Measurements from ENCODE around the gene ITFG2. TPM values are rescaled to one million over a fixed set of nuclear protein-coding genes. Genes with fewer than 3 reads are reported as not detected.

ITFG2 gene
- total RNA-seq, 2 experiments from 2014 or later, result 24.6 to 25.5 TPM

DNA sequence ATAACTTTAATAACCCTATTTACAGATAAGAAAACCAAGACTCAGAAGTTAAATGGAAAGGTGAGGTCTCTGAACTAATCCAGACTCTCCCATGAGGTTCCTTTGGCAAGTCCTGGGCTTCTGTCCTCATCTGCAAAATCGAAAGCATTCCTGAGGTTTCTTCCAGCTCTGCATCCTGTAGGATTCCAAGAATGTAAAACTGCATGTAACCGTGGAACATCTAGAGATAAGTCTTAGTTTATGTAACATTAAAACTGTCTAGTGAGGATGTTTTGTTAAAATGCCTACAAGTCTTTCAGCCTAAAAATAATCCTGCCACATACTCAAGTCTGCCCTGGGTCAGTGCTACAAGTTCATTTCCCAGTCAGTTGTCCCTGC is 7.3 kb upstream of the ITFG2 start:
- DNase-seq, result no peak
- peaks cover 29% of the 10 kb centered on the region for H3K36me3 Mint-ChIP-seq
- no peak overlapping the region for H3K4me3 Mint-ChIP-seq
- H3K4me1 Mint-ChIP-seq, result peaks cover 3% of the 10 kb centered on the region
- no peak overlapping the region for H3K27ac Mint-ChIP-seq
- H3K9me3 Mint-ChIP-seq, result no peaks in the 10 kb centered on the region
- no peaks in the 10 kb centered on the region for H3K27me3 Mint-ChIP-seq

- Mint-ChIP-seq H3K4me1 (peaks cover 3% of the 10 kb centered on the region), H3K36me3 (peaks cover 20% of the 10 kb centered on the region), H3K4me3 (no peak overlapping the region), H3K9me3 (no peaks in the 10 kb centered on the region), H3K27ac (no peak overlapping the region), H3K27me3 (no peaks in the 10 kb centered on the region)
- DNase-seq, result no peak
Measured at GRCh38 chr12:2806700-2807099, 5.8 kb upstream of the ITFG2 start.

DNA sequence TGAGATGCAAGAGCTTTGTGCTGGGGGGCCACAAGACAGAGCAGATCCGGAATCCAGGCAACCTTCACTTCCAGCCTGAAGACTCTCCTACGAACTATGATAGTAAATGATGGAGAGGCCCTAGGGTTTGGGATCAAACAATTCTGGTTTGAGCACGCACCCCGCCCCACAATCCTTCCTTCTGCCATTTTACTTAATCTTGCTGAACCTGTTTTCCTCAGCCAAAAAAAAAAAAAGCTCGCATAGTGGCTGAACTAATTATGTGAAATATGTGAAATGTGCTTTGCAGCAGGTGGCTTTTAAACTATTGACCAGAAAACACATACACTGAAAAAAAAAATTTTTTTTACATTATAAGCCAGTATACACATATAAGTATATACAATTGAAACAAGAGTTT is 667 bp upstream of the ITFG2 start:
- Mint-ChIP-seq H3K9me3 (peaks cover 1% of the 10 kb centered on the region), H3K4me3 (peak overlapping the region; percentile 48), H3K36me3 (peaks cover 12% of the 10 kb centered on the region), H3K27ac (peak overlapping the region; percentile 100), H3K4me1 (peaks cover 23% of the 10 kb centered on the region), H3K27me3 (no peaks in the 10 kb centered on the region)
- DNase-seq, result no peak

DNA sequence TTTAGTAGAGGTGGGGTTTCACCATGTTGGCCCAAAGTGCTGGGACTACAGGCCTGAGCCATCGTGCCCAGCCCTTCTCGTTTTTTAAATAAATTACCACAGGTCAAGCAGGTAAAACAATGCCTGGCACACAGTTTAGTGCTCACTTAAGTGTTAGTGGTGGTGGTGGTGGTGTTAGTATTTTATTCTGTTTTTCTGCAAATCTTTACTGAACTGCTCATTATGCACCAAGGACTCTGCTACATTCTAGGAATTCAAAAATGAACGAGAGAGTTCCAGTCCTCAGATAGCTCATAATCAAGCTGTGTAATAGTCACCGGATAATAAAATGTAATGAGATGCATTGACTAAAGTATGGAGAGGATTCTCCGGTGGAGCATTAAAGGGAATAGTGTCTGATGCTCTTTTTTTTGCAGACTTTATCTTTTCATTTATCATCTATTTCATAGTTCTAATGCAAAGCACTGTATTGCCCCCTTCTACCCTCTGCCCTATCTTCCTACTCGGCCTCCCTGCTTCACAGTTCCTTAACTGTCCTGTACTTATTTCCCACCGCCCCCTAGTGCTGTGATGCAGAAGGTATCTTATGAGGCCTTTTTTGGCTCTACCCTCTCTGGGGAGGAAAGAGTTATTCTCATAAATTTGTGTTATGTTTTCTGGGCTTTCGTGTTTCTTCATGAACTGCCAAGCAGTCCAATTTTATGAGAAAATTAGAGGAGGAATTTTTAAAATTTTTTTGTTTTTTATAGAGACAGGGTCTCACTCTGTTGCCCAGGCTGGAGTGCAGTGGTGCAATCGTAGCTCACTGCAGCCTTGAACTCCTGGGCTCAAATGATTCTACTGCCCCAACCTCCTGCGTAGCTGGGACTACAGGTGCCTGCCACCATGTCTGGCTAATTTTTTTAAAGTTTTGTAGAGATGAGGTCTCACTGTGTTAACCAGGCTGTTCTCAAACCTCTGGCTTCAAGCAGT is 1.0 kb downstream of the ITFG2 start:
- Mint-ChIP-seq H3K27ac (peak overlapping the region; percentile 100), H3K4me3 (peak overlapping the region; percentile 98), H3K36me3 (peaks cover 17% of the 10 kb centered on the region), H3K4me1 (peaks cover 26% of the 10 kb centered on the region), H3K27me3 (no peaks in the 10 kb centered on the region), H3K9me3 (peaks cover 1% of the 10 kb centered on the region)
- DNase-seq, result peak; percentile 53

DNA sequence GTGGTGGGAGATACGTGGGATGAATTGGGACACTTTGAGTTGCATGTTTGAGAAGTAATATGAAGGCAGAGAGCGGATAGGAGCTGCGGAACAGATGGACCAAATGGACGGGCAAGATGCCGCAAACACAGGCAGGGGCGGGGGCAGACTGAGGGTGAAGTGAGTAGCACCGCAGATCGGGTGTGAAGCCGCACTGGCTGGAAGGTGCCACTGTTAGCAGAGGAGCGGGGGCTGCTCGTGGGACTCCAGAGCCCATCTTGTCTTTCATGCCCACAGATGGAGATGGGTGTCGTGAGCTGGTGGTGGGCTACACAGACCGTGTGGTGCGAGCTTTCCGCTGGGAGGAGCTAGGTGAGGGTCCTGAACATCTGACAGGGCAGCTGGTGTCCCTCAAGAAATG is 7.3 kb downstream of the ITFG2 start:
- Mint-ChIP-seq H3K9me3 (peaks cover 1% of the 10 kb centered on the region), H3K27ac (no peak overlapping the region), H3K36me3 (peaks cover 22% of the 10 kb centered on the region), H3K27me3 (no peaks in the 10 kb centered on the region), H3K4me1 (peaks cover 17% of the 10 kb centered on the region), H3K4me3 (no peak overlapping the region)
- no peak for DNase-seq

GRCh38 chr12:2820432-2820831 is 8.0 kb downstream of the ITFG2 start:
- no peak for DNase-seq
- no peak overlapping the region for H3K4me3 Mint-ChIP-seq
- H3K4me1 Mint-ChIP-seq, result peaks cover 12% of the 10 kb centered on the region
- H3K36me3 Mint-ChIP-seq, result peaks cover 18% of the 10 kb centered on the region
- H3K27ac Mint-ChIP-seq, result no peak overlapping the region
- H3K9me3 Mint-ChIP-seq, result peaks cover under 1% of the 10 kb centered on the region
- no peaks in the 10 kb centered on the region for H3K27me3 Mint-ChIP-seq

DNA sequence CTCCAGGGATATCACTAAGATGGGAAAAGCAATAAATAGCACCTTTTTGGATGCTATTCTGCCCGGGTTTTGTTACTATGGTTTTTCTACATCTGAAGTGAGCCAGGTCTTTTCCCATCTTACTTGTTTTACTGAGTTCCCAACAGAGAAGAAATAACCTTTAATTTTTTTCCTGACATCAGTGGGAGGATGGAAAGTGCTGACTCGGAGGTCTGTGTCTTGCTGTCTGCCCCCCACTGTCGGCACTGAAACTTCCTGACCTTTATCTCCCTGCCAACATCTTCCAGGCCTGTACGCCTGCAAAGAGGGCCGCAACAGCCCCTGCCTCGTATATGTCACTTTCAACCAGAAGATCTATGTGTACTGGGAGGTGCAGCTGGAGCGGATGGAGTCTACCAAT is 11.0 kb downstream of the ITFG2 start:
- DNase-seq, result no peak
- Mint-ChIP-seq H3K36me3 (peaks cover 10% of the 10 kb centered on the region), H3K27me3 (no peaks in the 10 kb centered on the region), H3K4me3 (no peak overlapping the region), H3K9me3 (no peaks in the 10 kb centered on the region), H3K27ac (no peak overlapping the region), H3K4me1 (peaks cover 5% of the 10 kb centered on the region)

DNA sequence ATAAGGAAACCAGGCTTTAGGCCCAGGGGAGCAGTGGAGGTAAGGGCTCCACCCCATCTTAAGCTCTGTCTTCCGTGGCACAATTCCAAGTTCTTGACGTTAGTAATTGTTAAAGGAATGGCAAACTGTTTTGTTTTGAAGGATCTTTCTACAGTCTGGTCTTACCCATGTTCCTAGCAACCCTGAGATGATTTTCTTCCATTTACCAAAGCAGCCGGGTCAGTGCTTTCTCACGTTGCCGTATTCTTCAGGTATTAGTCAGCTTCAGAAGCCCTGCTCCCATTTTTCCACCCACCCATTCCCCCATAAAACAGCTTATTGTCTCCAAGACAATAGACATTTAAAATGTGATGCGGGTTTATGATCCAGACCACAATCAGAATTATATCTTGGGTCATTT is 12.1 kb downstream of the ITFG2 start:
- Mint-ChIP-seq H3K4me1 (peaks cover 5% of the 10 kb centered on the region), H3K27me3 (no peaks in the 10 kb centered on the region), H3K27ac (no peak overlapping the region), H3K4me3 (no peak overlapping the region), H3K9me3 (no peaks in the 10 kb centered on the region), H3K36me3 (peaks cover 10% of the 10 kb centered on the region)
- DNase-seq, result no peak

GRCh38 chr12:2825132-2825531 is 12.7 kb downstream of the ITFG2 start:
- H3K9me3 Mint-ChIP-seq, result no peaks in the 10 kb centered on the region
- H3K4me3 Mint-ChIP-seq, result no peak overlapping the region
- no peak overlapping the region for H3K27ac Mint-ChIP-seq
- peaks cover 5% of the 10 kb centered on the region for H3K4me1 Mint-ChIP-seq
- H3K36me3 Mint-ChIP-seq, result peaks cover 8% of the 10 kb centered on the region
- DNase-seq, result no peak
- no peaks in the 10 kb centered on the region for H3K27me3 Mint-ChIP-seq

GRCh38 chr12:2826036-2826435 is 13.6 kb downstream of the ITFG2 start:
- Mint-ChIP-seq H3K9me3 (no peaks in the 10 kb centered on the region), H3K27ac (no peak overlapping the region), H3K4me1 (peaks cover 5% of the 10 kb centered on the region), H3K27me3 (no peaks in the 10 kb centered on the region), H3K36me3 (peaks cover 10% of the 10 kb centered on the region), H3K4me3 (no peak overlapping the region)
- DNase-seq, result no peak

GRCh38 chr12:2826721-2827515 is 14.4 kb downstream of the ITFG2 start:
- Mint-ChIP-seq H3K36me3 (peaks cover 10% of the 10 kb centered on the region), H3K27ac (no peak overlapping the region), H3K4me1 (peaks cover 5% of the 10 kb centered on the region), H3K4me3 (no peak overlapping the region), H3K9me3 (no peaks in the 10 kb centered on the region), H3K27me3 (no peaks in the 10 kb centered on the region)
- DNase-seq, result no peak

DNA sequence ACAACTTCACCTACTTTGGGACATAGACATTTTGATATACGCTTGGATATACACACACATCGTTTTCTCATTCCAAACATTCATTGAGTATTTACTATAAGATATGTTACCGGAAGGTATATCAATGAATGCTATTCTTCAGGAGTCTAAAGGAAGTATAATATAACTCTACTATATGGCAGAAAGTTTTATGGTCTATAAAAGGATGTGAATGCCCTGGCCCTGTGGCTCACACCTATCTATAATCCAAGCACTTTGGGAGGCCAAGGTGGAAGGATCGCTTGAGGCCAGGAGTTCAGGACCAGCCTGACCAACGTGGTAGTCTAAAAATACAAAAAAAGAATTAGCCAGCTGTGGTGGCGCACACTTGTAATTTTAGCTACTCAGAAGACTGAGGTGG is 16.8 kb downstream of the ITFG2 start:
- no peak overlapping the region for H3K4me3 Mint-ChIP-seq
- H3K9me3 Mint-ChIP-seq, result no peaks in the 10 kb centered on the region
- H3K27ac Mint-ChIP-seq, result no peak overlapping the region
- no peaks in the 10 kb centered on the region for H3K27me3 Mint-ChIP-seq
- no peak for DNase-seq
- peaks cover 8% of the 10 kb centered on the region for H3K4me1 Mint-ChIP-seq
- peaks cover 8% of the 10 kb centered on the region for H3K36me3 Mint-ChIP-seq

DNA sequence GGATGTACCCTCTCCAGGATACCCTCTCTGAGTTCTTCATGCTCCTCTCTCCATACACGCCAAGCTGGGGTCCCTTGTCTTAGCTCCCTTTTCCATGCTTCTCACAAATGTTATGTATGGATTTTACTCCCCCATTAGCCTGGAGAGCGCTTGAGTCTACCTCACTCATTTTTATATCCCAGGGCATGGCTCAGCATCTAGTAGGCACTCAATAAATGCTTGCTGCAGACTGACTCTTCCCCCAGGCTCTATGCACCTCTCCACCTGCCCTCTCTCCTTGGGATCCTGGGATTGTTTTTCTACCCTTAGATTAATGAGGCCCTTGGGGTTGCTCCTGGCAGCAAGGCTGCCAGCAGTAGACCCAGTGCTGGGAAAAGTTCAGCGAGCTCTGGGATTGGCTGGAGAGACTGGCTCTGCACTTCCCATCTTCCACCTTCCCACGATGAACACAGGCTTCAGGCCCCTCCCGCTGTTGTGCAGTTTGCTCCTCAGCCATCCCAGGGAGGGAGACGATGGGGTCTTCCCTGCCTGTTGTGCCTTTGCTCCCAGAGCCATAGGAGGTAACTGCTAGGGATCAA is 20.2 kb downstream of the ITFG2 start:
- Mint-ChIP-seq H3K27ac (no peak overlapping the region), H3K27me3 (no peaks in the 10 kb centered on the region), H3K36me3 (peaks cover 11% of the 10 kb centered on the region), H3K9me3 (no peaks in the 10 kb centered on the region), H3K4me3 (no peak overlapping the region), H3K4me1 (peaks cover 19% of the 10 kb centered on the region)
- no peak for DNase-seq

DNA sequence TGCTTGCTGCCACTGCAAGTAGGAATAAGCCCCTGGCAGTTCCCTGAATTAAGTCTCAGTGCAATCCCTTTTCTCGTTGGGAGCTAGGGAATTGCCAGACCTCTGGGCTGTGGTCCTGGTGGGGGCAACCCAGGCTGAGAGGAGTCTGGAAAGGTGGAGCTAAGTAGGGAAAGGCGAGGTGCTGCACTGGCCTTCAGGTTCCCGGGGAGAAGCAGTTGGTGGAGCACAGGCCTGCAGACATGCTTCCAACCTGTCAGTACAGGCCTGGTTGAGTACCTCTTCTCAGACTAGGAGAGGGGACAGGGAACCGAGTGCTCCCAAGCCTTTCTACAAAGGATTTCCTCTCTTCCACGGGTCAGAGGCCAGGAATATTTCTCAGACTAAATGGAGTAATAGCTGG is 20.9 kb downstream of the ITFG2 start:
- DNase-seq, result no peak
- H3K4me3 Mint-ChIP-seq, result no peak overlapping the region
- peaks cover 19% of the 10 kb centered on the region for H3K4me1 Mint-ChIP-seq
- H3K27me3 Mint-ChIP-seq, result no peaks in the 10 kb centered on the region
- no peak overlapping the region for H3K27ac Mint-ChIP-seq
- H3K36me3 Mint-ChIP-seq, result peaks cover 7% of the 10 kb centered on the region
- no peaks in the 10 kb centered on the region for H3K9me3 Mint-ChIP-seq

- H3K4me1 Mint-ChIP-seq, result peaks cover 19% of the 10 kb centered on the region
- DNase-seq, result no peak
- no peak overlapping the region for H3K4me3 Mint-ChIP-seq
- no peaks in the 10 kb centered on the region for H3K27me3 Mint-ChIP-seq
- no peak overlapping the region for H3K27ac Mint-ChIP-seq
- peaks cover 6% of the 10 kb centered on the region for H3K36me3 Mint-ChIP-seq
- no peaks in the 10 kb centered on the region for H3K9me3 Mint-ChIP-seq
Measured at GRCh38 chr12:2833810-2834209, 21.3 kb downstream of the ITFG2 start.

Measured in activated naive CD8-positive, alpha-beta T cell treated with anti-CD3 and anti-CD28 coated beads for 36 hours (primary cell).